Spleen (tissue), 11 donors: ENCODE measurements around the gene MICU2. TPM values are rescaled to one million over a fixed set of nuclear protein-coding genes. Genes with fewer than 3 reads are reported as not detected.

ENCODE experiments used
- DNase-seq: peaks from one replicate; pipeline ENCODE4 v3.0.0-alpha.2; 2020
- H3K27ac ChIP-seq, 8 donors: fragments of 200-600 bp; sonication (generic) in 7 of 8; 1 replicate in 4 of 8; 2 replicates in 4 of 8; pipeline versions ENCODE4 v1.5.0 to v1.8.0; 2016 to 2021; ENCODE audit warnings: inconsistent platforms in 4 of 8, mild to moderate bottlenecking in 4 of 8, moderate library complexity in 1 of 8
- H3K27me3 ChIP-seq, 7 donors: fragments of 200-600 bp; sonication (generic) in 6 of 7; replicated peaks in 1 of 7; 1 replicate in 4 of 7; 2 replicates in 3 of 7; pipeline versions ENCODE4 v1.5.0 to v1.8.0; 2016 to 2021; ENCODE audit warnings: inconsistent platforms in 3 of 7, mild to moderate bottlenecking in 1 of 7
- H3K36me3 ChIP-seq, 6 donors: fragments of 200-600 bp; sonication (generic) in 5 of 6; 1 replicate in 4 of 6; 2 replicates in 2 of 6; pipeline versions ENCODE4 v1.5.0 to v1.8.0; 2016 to 2021; ENCODE audit warnings: inconsistent platforms in 2 of 6
- H3K4me1 ChIP-seq, 6 donors: fragments of 200-600 bp; sonication (generic) in 5 of 6; 1 replicate in 3 of 6; 2 replicates in 3 of 6; pipeline versions ENCODE4 v1.5.0 to v1.8.0; 2016 to 2021; ENCODE audit warnings: inconsistent platforms in 3 of 6
- H3K4me3 ChIP-seq, 8 donors: fragments of 200-600 bp; sonication (generic) in 7 of 8; 1 replicate in 4 of 8; 2 replicates in 4 of 8; pipeline versions ENCODE4 v1.5.0 to v1.8.0; 2016 to 2021; ENCODE audit warnings: inconsistent platforms in 4 of 8, mild to moderate bottlenecking in 4 of 8, moderate library complexity in 2 of 8
- H3K9me3 ChIP-seq, 8 donors: fragments of 200-600 bp; sonication (generic) in 7 of 8; 1 replicate in 4 of 8; 2 replicates in 4 of 8; pipeline versions ENCODE4 v1.5.0 to v1.8.0; 2016 to 2021; ENCODE audit warnings: inconsistent platforms in 4 of 8
- POLR2A ChIP-seq, 3 donors: fragments of 450-650 bp; IDR thresholded peaks; one replicate each; pipeline ENCODE4 v1.5.1; 2017; ENCODE audit warnings: antibody characterized with exemption in 3 of 3, mild to moderate bottlenecking in 1 of 3
- POLR2AphosphoS5 ChIP-seq, 3 donors: sonication (generic); formaldehyde crosslinking; IDR thresholded peaks; one replicate each; pipeline ENCODE4 v1.5.1; 2017; ENCODE audit warnings: antibody characterized with exemption in 3 of 3
- WGBS, 5 donors: extraction: QIAGEN DNeasy Blood & Tissue Kit in 3 of 5; methylation state at CpG; one replicate each; pipeline versions ENCODE4 v1.1.5 to v1.1.7; 2013 to 2018; 5-methylcytosine and 5-hydroxymethylcytosine counted together
- intact Hi-C: fragments of 100-400 bp; cut with DNase I; formaldehyde crosslinking; loops from one replicate; pipeline ENCODE4 v1.15.0; 2023; ENCODE audit warnings: low total_unique reads
- polyA plus RNA-seq, 3 donors: library from polyadenylated mRNA; stranded (reverse); fragments of 200-250 nt; gene quantifications; one replicate each; pipeline ENCODE4 v1.2.1, GENCODE V29; 2013
- total RNA-seq, 7 donors: library from RNA; depleted of rRNA in 3 of 7; stranded (reverse); fragments of >200 nt in 3 of 7; fragmentation: NEBNext Ultra II Directional in 4 of 7; extraction: Animal tissue kit (Norgen Biotek cat#: 25700) in 4 of 7; gene quantifications; one replicate each; pipeline versions ENCODE4 v1.1.0 to v1.2.1, GENCODE V29; 2016 to 2021
- TF ChIP-seq, protein P1 (sequence below), 11 experiments: fragments of 200-600 bp in 7 of 11; fragments of 450-650 bp in 4 of 11; sonication (generic) in 4 of 11; IDR thresholded peaks in 8 of 11; conservative IDR thresholded peaks in 3 of 11; 1 replicate in 7 of 11; 2 replicates in 4 of 11; pipeline versions ENCODE4 v1.4.0 to v1.8.0; 2016 to 2021; ENCODE audit warnings: antibody characterized with exemption in 11 of 11, inconsistent platforms in 4 of 11, mild to moderate bottlenecking in 1 of 11
- donor health status: healthy with polysubstance abuse.
- donor health status: DM: no; HTN: no; CAD: no; lungs with moderate emphysema.
- donor health status: DM: no; HTN: no; CAD: no.
- donor health status: Bipolar disorder and iron deficiency.
- donor health status: healthy.
- donor health status: DM: no; HTN: no; CAD: no.
- donor health status: DM: yes; HTN: yes; CAD: no.

MICU2 gene
- total and polyA plus RNA-seq, 10 donors: 28.9 to 84.5 (median 39.6) TPM

GRCh38 chr13:21625366-21625765 is 21.4 kb upstream of the MICU2 start:
- whole genome bisulfite sequencing, 5 donors: 58 to 62% (median 60%) methylated on average over 8 of the region's 8 CpGs
- TF ChIP-seq, protein P1, sequence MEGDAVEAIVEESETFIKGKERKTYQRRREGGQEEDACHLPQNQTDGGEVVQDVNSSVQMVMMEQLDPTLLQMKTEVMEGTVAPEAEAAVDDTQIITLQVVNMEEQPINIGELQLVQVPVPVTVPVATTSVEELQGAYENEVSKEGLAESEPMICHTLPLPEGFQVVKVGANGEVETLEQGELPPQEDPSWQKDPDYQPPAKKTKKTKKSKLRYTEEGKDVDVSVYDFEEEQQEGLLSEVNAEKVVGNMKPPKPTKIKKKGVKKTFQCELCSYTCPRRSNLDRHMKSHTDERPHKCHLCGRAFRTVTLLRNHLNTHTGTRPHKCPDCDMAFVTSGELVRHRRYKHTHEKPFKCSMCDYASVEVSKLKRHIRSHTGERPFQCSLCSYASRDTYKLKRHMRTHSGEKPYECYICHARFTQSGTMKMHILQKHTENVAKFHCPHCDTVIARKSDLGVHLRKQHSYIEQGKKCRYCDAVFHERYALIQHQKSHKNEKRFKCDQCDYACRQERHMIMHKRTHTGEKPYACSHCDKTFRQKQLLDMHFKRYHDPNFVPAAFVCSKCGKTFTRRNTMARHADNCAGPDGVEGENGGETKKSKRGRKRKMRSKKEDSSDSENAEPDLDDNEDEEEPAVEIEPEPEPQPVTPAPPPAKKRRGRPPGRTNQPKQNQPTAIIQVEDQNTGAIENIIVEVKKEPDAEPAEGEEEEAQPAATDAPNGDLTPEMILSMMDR (IDR thresholded peaks at IDR 0.05 in 8 of 11, conservative IDR thresholded peaks at IDR 0.05 in 3 of 11): peak in 1 of 11 experiments; percentile 35
- no peak for TF ChIP-seq POLR2AphosphoS5 (IDR thresholded peaks at IDR 0.05)
- H3K9me3 ChIP-seq: no peaks in the 10 kb centered on the region
- intact Hi-C loops: no loop called here
- no peak for DNase-seq
- H3K36me3 ChIP-seq: no peaks in the 10 kb centered on the region
- no peaks in the 10 kb centered on the region for H3K4me1 ChIP-seq
- H3K27ac ChIP-seq: no peak overlapping the region
- H3K27me3 ChIP-seq: peaks cover 0 to 7% (median 0%) of the 10 kb centered on the region in 7 donors
- H3K4me3 ChIP-seq: no peak overlapping the region

GRCh38 chr13:21620861-21621260 is 16.9 kb upstream of the MICU2 start:
- no peak overlapping the region for H3K4me3 ChIP-seq
- no peaks in the 10 kb centered on the region for H3K9me3 ChIP-seq
- 51 to 60% (median 56%) methylated on average over 3 of the region's 3 CpGs for WGBS, 5 donors
- intact Hi-C loops: no loop called here
- H3K27ac ChIP-seq: no peak overlapping the region
- no peak for DNase-seq
- H3K27me3 ChIP-seq: peaks cover 0 to 26% (median 0%) of the 10 kb centered on the region in 7 donors
- TF ChIP-seq POLR2AphosphoS5 (IDR thresholded peaks at IDR 0.05) (no peak), POLR2A (IDR thresholded peaks at IDR 0.05) (no peak)
- TF ChIP-seq, protein P1 (IDR thresholded peaks at IDR 0.05 in 8 of 11, conservative IDR thresholded peaks at IDR 0.05 in 3 of 11): no peak
- H3K4me1 ChIP-seq: peaks cover 0 to 13% (median 5%) of the 10 kb centered on the region in 6 donors
- no peaks in the 10 kb centered on the region for H3K36me3 ChIP-seq

DNA sequence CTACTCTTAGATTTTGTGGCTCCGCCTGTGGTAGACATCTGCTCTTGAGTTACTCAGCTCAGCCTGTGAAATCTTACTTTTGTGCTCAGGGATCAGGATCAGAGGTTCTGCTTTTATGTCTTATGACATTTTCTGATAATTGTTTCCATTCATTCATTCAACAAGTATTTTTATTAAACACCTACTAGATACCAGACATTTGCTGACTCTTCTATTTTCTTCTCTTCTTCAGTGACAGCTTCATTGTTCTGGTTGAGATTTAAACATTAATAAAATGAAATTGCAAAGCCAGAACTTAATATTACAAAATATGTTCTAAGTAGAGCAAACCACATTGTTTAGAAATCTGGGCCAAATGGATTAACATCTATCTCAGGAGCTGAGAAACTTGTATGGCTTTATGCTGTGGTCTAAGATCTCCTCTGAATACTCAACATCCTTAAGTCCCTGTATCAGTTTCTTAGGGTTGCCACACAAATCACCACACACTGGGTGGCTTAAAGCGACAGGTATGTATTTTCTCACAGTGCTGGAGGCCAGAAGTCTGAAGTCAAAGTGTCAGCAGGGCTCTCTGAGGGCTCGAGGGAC is 15.8 kb upstream of the MICU2 start:
- WGBS, 5 donors: 64 to 75% (median 70%) methylated on average over 3 of the region's 3 CpGs
- TF ChIP-seq POLR2A (IDR thresholded peaks at IDR 0.05) (no peak), POLR2AphosphoS5 (IDR thresholded peaks at IDR 0.05) (no peak)
- TF ChIP-seq, protein P1 (IDR thresholded peaks at IDR 0.05 in 8 of 11, conservative IDR thresholded peaks at IDR 0.05 in 3 of 11): no peak
- Histone ChIP-seq H3K36me3 (no peaks in the 10 kb centered on the region), H3K9me3 (no peaks in the 10 kb centered on the region), H3K27me3 (peaks cover 0 to 27% (median 0%) of the 10 kb centered on the region in 7 donors), H3K4me1 (peaks cover 0 to 17% (median 6%) of the 10 kb centered on the region in 6 donors), H3K27ac (no peak overlapping the region), H3K4me3 (no peak overlapping the region)
- no peak for DNase-seq
- intact Hi-C loops: no loop called here

DNA sequence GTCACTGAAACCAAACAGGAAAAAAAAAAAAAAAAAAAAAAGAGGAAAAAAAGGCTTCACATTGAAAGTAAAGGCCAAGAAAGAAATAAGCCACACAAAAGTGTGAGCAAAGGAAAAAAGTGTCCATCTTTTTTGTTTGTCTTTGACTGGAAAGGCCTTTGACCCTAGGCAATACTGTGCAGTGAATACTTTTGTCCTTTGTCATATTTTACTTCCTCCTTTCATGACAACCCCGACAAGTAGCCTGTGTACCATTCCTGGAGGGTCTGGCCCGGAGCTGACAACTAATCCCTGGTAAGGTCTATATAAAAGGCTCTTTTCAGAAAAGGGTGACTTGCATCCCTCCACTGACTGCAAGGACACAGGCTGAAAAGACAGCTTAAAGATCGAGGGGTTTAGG is 12.9 kb upstream of the MICU2 start:
- H3K36me3 ChIP-seq: no peaks in the 10 kb centered on the region
- intact Hi-C loops: no loop called here
- H3K27ac ChIP-seq: no peak overlapping the region
- peaks cover 0 to 31% (median 0%) of the 10 kb centered on the region in 7 donors for H3K27me3 ChIP-seq
- no peak for DNase-seq
- H3K9me3 ChIP-seq: no peaks in the 10 kb centered on the region
- no peak overlapping the region for H3K4me3 ChIP-seq
- TF ChIP-seq, protein P1 (IDR thresholded peaks at IDR 0.05 in 8 of 11, conservative IDR thresholded peaks at IDR 0.05 in 3 of 11): no peak
- TF ChIP-seq POLR2AphosphoS5 (IDR thresholded peaks at IDR 0.05) (no peak), POLR2A (IDR thresholded peaks at IDR 0.05) (no peak)
- peaks cover 0 to 17% (median 6%) of the 10 kb centered on the region in 6 donors for H3K4me1 ChIP-seq
- WGBS, 5 donors: 48 to 60% (median 54%) methylated on average over 3 of the region's 3 CpGs
